ENCODE results near the gene GNG3. TPM values are rescaled to one million over a fixed set of nuclear protein-coding genes. Genes with fewer than 3 reads are reported as not detected.
"Not testable (repeated sequence)": the region's sequence is repeated elsewhere in the genome, so short reads cannot be mapped to it uniquely, and the experiment has no call there.

Gene GNG3
- total RNA-seq, 2 experiments from 2014 or later: not detected

- ATAC-seq (no peak), DNase-seq (no peak)
- POLR2A ChIA-PET: no interaction called here
- CTCF ChIA-PET: interaction anchor here (1.2 kb wide), 1 partner anchor 53 kb away, joined by 4 read pairs; no protein-coding TSS in a partner anchor
- H3K9me3 Mint-ChIP-seq (ENCODE audit: insufficient read depth): no peaks in the 10 kb centered on the region
- H3K36me3 Mint-ChIP-seq (ENCODE audit: low read depth): peaks cover 34% of the 10 kb centered on the region
- peaks cover 22% of the 10 kb centered on the region for H3K4me1 Mint-ChIP-seq (ENCODE audit: low read depth)
- H3K4me3 Mint-ChIP-seq: no peak overlapping the region
- H3K27me3 Mint-ChIP-seq (ENCODE audit: low read depth): no peaks in the 10 kb centered on the region
- H3K27ac Mint-ChIP-seq: peak overlapping the region; percentile 43
These were observed 25.4 kb downstream of the GNG3 start for GRCh38 chr11:62732830-62733229.

GRCh38 chr11:62737196-62737595 is 29.7 kb downstream of the GNG3 start:
- Mint-ChIP-seq H3K27me3 (ENCODE audit: low read depth) (no peaks in the 10 kb centered on the region), H3K4me1 (ENCODE audit: low read depth) (peaks cover 6% of the 10 kb centered on the region), H3K27ac (no peak overlapping the region), H3K36me3 (ENCODE audit: low read depth) (peaks cover 40% of the 10 kb centered on the region), H3K9me3 (ENCODE audit: insufficient read depth) (no peaks in the 10 kb centered on the region), H3K4me3 (no peak overlapping the region)
- DNase-seq (no peak), ATAC-seq (no peak)
- ChIA-PET CTCF (interaction anchor here (0.7 to 1.4 kb wide), 3 partner anchors 17 to 50 kb away, joined by 3 read pairs; partner anchors contain the start of genes TMEM179B and ZBTB3), POLR2A (interaction anchor here (0.7 to 1.9 kb wide), 5 partner anchors 17 to 104 kb away, joined by 3 to 6 read pairs (median 3); partner anchors contain the start of genes TMEM179B, WDR74 and ZBTB3)

DNA sequence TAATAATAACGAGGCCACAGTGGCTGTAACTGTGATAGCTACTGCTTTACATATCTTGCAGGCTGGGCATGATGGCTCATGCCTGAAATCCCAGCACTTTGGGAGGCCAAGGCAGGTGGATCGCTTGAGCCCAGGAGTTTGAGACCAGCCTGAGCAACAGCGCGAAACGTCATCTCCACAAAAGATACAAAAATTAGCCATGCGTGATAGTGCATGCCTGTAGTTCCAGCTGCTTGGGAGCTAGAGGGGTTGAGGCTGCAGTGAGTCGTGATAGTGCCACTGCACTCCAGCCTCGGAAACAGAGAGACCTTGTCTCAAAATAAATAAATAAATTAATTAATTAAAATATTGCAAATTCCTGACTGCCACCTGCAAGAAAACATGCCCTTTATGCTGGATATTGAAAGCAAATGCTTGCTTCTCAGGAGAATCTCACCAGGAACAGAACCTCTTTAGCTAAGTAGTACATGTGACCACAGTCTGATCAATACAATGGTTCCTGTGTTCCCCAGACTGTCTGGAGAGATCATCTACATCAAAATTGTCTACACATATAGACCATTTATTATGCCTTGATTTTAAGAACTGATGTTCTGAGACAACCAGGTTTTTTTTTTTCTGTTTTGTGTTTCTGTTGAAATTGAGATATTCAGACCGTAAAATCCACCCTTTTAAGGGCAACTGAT is 40.1 kb downstream of the GNG3 start:
- POLR2A ChIA-PET: interaction anchor here (0.6 to 1.7 kb wide), 3 partner anchors 15 to 94 kb away, joined by 4 to 6 read pairs (median 4); partner anchors contain the start of gene STX5
- no peaks in the 10 kb centered on the region for H3K9me3 Mint-ChIP-seq (ENCODE audit: insufficient read depth)
- no peak overlapping the region for H3K4me3 Mint-ChIP-seq
- H3K36me3 Mint-ChIP-seq (ENCODE audit: low read depth): peaks cover 12% of the 10 kb centered on the region
- CTCF ChIA-PET: interaction anchor here (1.1 kb wide), 1 partner anchor 40 kb away, joined by 4 read pairs; the partner anchor contains the start of gene TMEM179B
- ATAC-seq: no peak
- peaks cover 24% of the 10 kb centered on the region for H3K4me1 Mint-ChIP-seq (ENCODE audit: low read depth)
- H3K27me3 Mint-ChIP-seq (ENCODE audit: low read depth): no peaks in the 10 kb centered on the region
- H3K27ac Mint-ChIP-seq: no peak overlapping the region
- no peak for DNase-seq

- CTCF ChIA-PET; DNase-seq; H3K27ac Mint-ChIP-seq; H3K27me3 Mint-ChIP-seq (ENCODE audit: low read depth); H3K9me3 Mint-ChIP-seq (ENCODE audit: insufficient read depth); POLR2A ChIA-PET; ATAC-seq; H3K4me3 Mint-ChIP-seq: not testable (repeated sequence)
- Mint-ChIP-seq H3K4me1 (ENCODE audit: low read depth) (peaks cover 37% of the 10 kb centered on the region), H3K36me3 (ENCODE audit: low read depth) (peaks cover 16% of the 10 kb centered on the region)
These were observed 42.5 kb downstream of the GNG3 start for GRCh38 chr11:62749931-62750330.

GRCh38 chr11:62752177-62752785 is 44.8 kb downstream of the GNG3 start:
- H3K27me3 Mint-ChIP-seq (ENCODE audit: low read depth): no peaks in the 10 kb centered on the region
- H3K4me3 Mint-ChIP-seq: peak overlapping the region; percentile 2
- ChIA-PET POLR2A (interaction anchor here (0.6 to 4.8 kb wide), 7 partner anchors 10 to 129 kb away, joined by 3 to 48 read pairs (median 16); partner anchors contain the start of genes HNRNPUL2, POLR2G, SLC3A2 and TAF6L), CTCF (interaction anchor here (0.7 to 3.8 kb wide), 5 partner anchors 10 to 360 kb away, joined by 3 to 47 read pairs (median 5); partner anchors contain the start of genes POLR2G and TMEM179B)
- DNase-seq (no peak), ATAC-seq (no peak)
- H3K9me3 Mint-ChIP-seq (ENCODE audit: insufficient read depth): no peaks in the 10 kb centered on the region
- peaks cover 16% of the 10 kb centered on the region for H3K36me3 Mint-ChIP-seq (ENCODE audit: low read depth)
- H3K4me1 Mint-ChIP-seq (ENCODE audit: low read depth): peaks cover 37% of the 10 kb centered on the region
- no peak overlapping the region for H3K27ac Mint-ChIP-seq

GRCh38 chr11:62752994-62753735 is 45.7 kb downstream of the GNG3 start:
- POLR2A ChIA-PET: interaction anchor here (0.6 to 4.8 kb wide), 30 partner anchors 9 to 325 kb away, joined by 3 to 48 read pairs (median 5); partner anchors contain the start of genes C11orf98, CSKMT, HNRNPUL2 and LBHD1
- CTCF ChIA-PET: interaction anchor here (0.7 to 3.8 kb wide), 25 partner anchors 9 to 1236 kb away, joined by 3 to 47 read pairs (median 4); partner anchors contain the start of genes HNRNPUL2, POLR2G, TAF6L and TMEM179B
- peak overlapping the region; percentile 97 for H3K27ac Mint-ChIP-seq
- H3K4me1 Mint-ChIP-seq (ENCODE audit: low read depth): peaks cover 34% of the 10 kb centered on the region
- DNase-seq (peak; percentile 26), ATAC-seq (no peak)
- no peaks in the 10 kb centered on the region for H3K27me3 Mint-ChIP-seq (ENCODE audit: low read depth)
- H3K9me3 Mint-ChIP-seq (ENCODE audit: insufficient read depth): no peaks in the 10 kb centered on the region
- peaks cover 16% of the 10 kb centered on the region for H3K36me3 Mint-ChIP-seq (ENCODE audit: low read depth)
- peak overlapping the region; percentile 94 for H3K4me3 Mint-ChIP-seq

GRCh38 chr11:62753736-62754603 is 46.5 kb downstream of the GNG3 start, which contains the start of gene ZBTB3:
Gene ZBTB3, minus strand, starts transcription at chr11:62754160. Its CDS starts 496 bp downstream, at chr11:62753664.
- POLR2A ChIA-PET: interaction anchor here (0.6 to 4.8 kb wide), 32 partner anchors 8 to 977 kb away, joined by 3 to 48 read pairs (median 5); partner anchors contain the start of genes C11orf98, CSKMT, HNRNPUL2 and LBHD1
- Mint-ChIP-seq H3K36me3 (ENCODE audit: low read depth) (peaks cover 13% of the 10 kb centered on the region), H3K4me1 (ENCODE audit: low read depth) (peaks cover 31% of the 10 kb centered on the region), H3K4me3 (peak within 1 kb of the TSS; percentile 94), H3K27me3 (ENCODE audit: low read depth) (no peaks in the 10 kb centered on the region), H3K9me3 (ENCODE audit: insufficient read depth) (no peaks in the 10 kb centered on the region), H3K27ac (peak within 1 kb of the TSS; percentile 97)
- CTCF ChIA-PET: interaction anchor here (0.6 to 3.8 kb wide), 27 partner anchors 8 to 1237 kb away, joined by 3 to 47 read pairs (median 4); partner anchors contain the start of genes C11orf98, CSKMT, HNRNPUL2 and POLR2G
- DNase-seq (peak; percentile 99), ATAC-seq (peak; percentile 99)

DNA sequence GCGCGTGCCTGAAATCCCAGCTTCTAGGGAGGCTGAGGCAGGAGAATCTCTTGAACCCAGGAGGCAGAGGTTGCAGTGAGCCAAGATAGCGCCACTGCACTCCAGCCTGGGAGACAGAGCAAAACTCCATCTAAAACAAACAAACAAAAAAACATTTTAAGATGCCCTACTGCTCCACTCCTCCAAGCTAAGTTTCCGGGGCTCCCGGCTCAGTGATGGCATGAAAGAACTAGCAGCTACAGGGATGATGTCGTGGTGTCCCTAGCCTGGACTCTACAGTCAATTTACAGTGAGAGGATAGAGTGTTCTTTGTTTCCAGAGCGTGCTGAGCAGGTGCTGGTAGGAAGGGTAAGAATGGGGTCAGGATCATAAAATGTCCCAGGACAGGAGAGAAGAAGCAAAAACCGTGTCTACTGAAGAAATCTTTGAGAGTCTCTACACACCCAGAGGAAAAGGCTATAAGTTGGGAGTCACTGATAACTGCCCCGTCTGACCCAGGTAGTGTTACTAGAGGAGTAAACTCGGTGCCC is 47.7 kb downstream of the GNG3 start:
- peak overlapping the region; percentile 94 for H3K4me3 Mint-ChIP-seq
- peak overlapping the region; percentile 10 for H3K27ac Mint-ChIP-seq
- DNase-seq (no peak), ATAC-seq (no peak)
- no peaks in the 10 kb centered on the region for H3K9me3 Mint-ChIP-seq (ENCODE audit: insufficient read depth)
- H3K27me3 Mint-ChIP-seq (ENCODE audit: low read depth): no peaks in the 10 kb centered on the region
- ChIA-PET POLR2A (interaction anchor here (1.3 to 4.8 kb wide), 5 partner anchors 14 to 100 kb away, joined by 3 to 48 read pairs (median 14); partner anchors contain the start of gene TMEM179B), CTCF (interaction anchor here (2.2 to 3.8 kb wide), 3 partner anchors 13 to 32 kb away, joined by 14 to 47 read pairs (median 22); partner anchors contain the start of genes TMEM179B and TTC9C)
- H3K4me1 Mint-ChIP-seq (ENCODE audit: low read depth): peaks cover 22% of the 10 kb centered on the region
- peaks cover 7% of the 10 kb centered on the region for H3K36me3 Mint-ChIP-seq (ENCODE audit: low read depth)

DNA sequence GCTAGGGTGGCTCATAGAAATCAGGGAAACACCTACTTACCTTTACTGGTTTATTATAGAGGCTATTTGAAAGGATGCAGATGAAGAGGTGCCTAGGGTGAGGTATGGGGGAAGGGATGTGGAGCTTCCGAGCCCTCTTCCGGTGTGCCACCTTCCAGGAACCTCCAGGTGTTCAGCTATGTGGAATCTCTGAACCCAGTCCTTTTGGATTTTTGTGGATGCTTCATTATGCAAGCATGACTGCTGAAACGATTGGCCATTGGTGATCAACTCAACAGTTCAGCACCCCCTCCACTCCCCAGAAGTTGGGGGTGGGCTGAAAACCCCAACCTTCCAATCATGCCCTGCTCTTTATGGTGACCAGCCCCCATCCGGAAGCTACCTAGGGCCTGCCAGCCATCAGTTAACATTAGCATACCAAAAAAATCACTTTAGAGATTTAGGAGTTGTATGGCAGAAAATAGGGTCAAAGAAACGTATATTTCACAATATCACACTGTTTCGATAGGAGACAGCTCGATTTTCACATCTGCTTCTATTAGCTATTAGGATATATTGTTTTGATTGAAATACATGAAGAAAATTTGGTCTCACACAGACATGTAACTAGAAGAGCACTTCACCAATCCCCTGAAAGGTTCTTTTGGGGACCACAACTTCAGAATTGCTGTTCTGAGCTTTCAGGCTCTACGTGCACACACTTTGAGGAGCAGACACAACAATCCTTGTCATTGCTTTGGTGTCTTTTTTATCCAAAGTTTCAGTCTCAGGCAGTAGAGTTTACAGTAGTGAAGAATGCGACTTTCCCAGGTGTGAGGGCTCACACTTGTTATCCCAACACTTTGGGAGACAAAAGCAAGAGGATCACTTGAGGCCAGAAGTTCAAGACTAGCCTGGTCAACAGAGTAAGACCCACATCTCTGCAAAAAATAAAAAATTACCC is 50.6 kb downstream of the GNG3 start:
- ChIA-PET CTCF (interaction anchor here (0.9 to 2.3 kb wide), 4 partner anchors 11 to 77 kb away, joined by 3 to 10 read pairs (median 4); no protein-coding TSS in a partner anchor), POLR2A (interaction anchor here (0.6 to 2.2 kb wide), 4 partner anchors 20 to 83 kb away, joined by 3 to 9 read pairs (median 3); partner anchors contain the start of genes BSCL2, GNG3 and STX5)
- Mint-ChIP-seq H3K9me3 (ENCODE audit: insufficient read depth) (no peaks in the 10 kb centered on the region), H3K27ac (no peak overlapping the region), H3K36me3 (ENCODE audit: low read depth) (peaks cover 5% of the 10 kb centered on the region), H3K4me3 (no peak overlapping the region), H3K4me1 (ENCODE audit: low read depth) (peaks cover 24% of the 10 kb centered on the region), H3K27me3 (ENCODE audit: low read depth) (no peaks in the 10 kb centered on the region)
- no peak for ATAC-seq
- no peak for DNase-seq
